HUES48 (cell line): ENCODE data around the gene SH3RF1.

Source experiments
- H3K27ac ChIP-seq: one replicate; pipeline ENCODE4 v1.7.0; 2013; ENCODE audit warnings: low read depth, low read length, inconsistent platforms
- H3K27me3 ChIP-seq: 2 replicates; pipeline ENCODE4 v1.6.1; 2013; ENCODE audit warnings: mild to moderate bottlenecking, low read length; ENCODE audit not compliant: control insufficient read depth, insufficient read depth
- H3K36me3 ChIP-seq: 2 replicates; pipeline ENCODE4 v1.6.1; 2013; ENCODE audit warnings: low read length; ENCODE audit not compliant: control insufficient read depth, insufficient read depth
- H3K4me1 ChIP-seq: 2 replicates; pipeline ENCODE4 v1.6.1; 2013; ENCODE audit warnings: mild to moderate bottlenecking, low read length; ENCODE audit not compliant: control insufficient read depth, insufficient read depth
- H3K4me3 ChIP-seq: 2 replicates; pipeline ENCODE4 v1.5.1; 2013; ENCODE audit warnings: mild to moderate bottlenecking, low read depth, low read length
- H3K9ac ChIP-seq: 2 replicates; pipeline ENCODE4 v1.6.1; 2013; ENCODE audit warnings: mild to moderate bottlenecking, low read depth, low read length, moderate library complexity
- H3K9me3 ChIP-seq: 2 replicates; pipeline ENCODE4 v1.6.1; 2013; ENCODE audit warnings: low read length; ENCODE audit not compliant: control insufficient read depth, insufficient read depth

The SH3RF1 gene

GRCh38 chr4:169258141-169258540 is 12.6 kb downstream of the SH3RF1 start:
- Histone ChIP-seq H3K9me3 (no peaks in the 10 kb centered on the region), H3K4me1 (peaks cover 48% of the 10 kb centered on the region), H3K27me3 (no peaks in the 10 kb centered on the region), H3K4me3 (no peak overlapping the region), H3K27ac (no peak overlapping the region), H3K9ac (no peak overlapping the region), H3K36me3 (no peaks in the 10 kb centered on the region)

DNA sequence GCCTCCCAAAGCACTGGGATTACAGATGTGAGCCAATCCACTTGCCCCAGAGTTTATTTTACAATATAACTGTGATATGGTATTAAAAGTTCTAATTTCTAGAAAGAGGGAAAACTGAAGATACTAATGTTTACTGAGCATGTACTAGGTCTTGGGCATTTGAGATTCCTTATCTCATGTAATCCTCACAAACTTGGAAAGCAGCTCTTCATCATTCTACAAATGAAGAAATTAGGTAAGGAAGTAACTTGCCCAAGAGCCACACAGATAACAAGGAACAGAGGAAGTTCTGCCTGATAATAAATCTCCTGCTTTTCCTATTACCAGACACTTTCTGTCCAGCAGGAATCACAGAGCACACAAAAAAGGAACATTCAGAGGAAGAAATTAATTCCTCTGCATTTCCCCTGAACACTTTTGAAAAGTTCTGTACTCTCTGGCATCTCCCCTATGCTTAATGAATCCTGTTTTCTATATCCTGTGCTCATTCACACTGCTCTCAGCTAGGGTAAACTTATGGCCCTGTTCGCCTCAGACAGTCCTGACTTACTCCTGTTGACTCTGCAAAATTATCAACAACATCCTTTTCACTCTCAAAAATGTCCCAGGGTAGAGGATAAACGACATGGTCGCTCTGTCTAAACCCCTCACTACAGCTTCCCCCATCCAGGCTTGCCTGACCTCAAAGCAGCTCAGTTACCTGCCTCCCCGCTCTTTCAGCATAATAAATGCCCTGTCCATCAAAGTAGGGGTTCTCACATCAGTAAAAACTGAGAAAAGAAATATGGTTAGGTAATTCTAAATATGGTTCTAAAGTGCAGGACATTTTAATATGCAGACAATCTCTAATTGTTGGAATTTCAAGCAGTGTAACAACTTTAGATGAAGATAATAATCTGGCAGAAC is 13.6 kb downstream of the SH3RF1 start:
- peaks cover 59% of the 10 kb centered on the region for H3K4me1 ChIP-seq
- H3K36me3 ChIP-seq: no peaks in the 10 kb centered on the region
- no peaks in the 10 kb centered on the region for H3K27me3 ChIP-seq
- H3K27ac ChIP-seq: no peak overlapping the region
- no peak overlapping the region for H3K4me3 ChIP-seq
- H3K9me3 ChIP-seq: no peaks in the 10 kb centered on the region
- H3K9ac ChIP-seq: no peak overlapping the region

DNA sequence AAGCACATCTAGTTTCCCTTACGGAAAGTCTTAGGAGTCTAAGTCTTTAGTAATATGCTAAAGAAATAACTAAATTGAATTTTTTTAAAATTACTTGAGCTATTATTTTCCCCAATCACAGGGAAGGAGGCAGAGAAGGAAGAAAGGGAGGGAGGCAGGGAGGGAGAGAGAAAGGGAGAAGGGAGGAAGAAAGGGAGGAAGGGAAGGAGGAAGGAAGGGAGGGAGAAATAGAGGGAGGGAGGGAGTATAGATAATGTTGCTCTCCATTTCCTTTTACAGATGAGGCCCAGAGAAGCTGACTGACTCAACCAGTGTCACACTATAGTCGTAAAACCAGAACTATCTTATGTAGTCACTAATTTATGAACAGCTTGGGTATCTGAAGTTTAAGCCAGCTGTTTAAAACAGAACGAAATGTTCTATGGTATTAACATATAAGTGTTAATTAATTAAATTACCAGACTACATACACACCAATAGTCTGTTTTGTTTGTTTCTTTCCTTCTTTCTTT is 14.6 kb downstream of the SH3RF1 start:
- Histone ChIP-seq H3K9me3 (no peaks in the 10 kb centered on the region), H3K9ac (no peak overlapping the region), H3K4me1 (peaks cover 63% of the 10 kb centered on the region), H3K27ac (no peak overlapping the region), H3K36me3 (no peaks in the 10 kb centered on the region), H3K4me3 (no peak overlapping the region), H3K27me3 (no peaks in the 10 kb centered on the region)

DNA sequence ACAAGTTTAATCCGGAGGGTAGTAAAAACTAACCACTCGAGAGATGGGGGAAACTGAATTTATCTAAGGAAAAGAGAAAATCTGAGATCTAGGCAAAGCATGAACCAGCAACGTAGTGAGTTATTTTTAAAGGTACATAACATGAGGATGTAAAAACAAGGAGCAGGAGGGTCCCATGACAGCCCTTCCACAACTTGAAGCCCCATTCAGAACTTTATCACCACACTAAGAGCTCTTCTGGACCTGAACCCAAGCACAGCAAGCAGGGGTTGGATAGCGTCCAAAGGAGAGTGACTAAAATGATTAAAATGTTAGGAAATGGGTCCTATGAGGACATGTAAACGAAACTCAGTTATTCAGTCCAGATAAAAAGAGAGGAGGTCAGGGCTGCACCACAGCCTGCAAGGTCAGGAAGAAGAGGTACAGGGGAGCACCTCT is 16.2 kb downstream of the SH3RF1 start:
- Histone ChIP-seq H3K9ac (no peak overlapping the region), H3K4me3 (no peak overlapping the region), H3K9me3 (no peaks in the 10 kb centered on the region), H3K27ac (no peak overlapping the region), H3K27me3 (no peaks in the 10 kb centered on the region), H3K36me3 (no peaks in the 10 kb centered on the region), H3K4me1 (peaks cover 64% of the 10 kb centered on the region)

GRCh38 chr4:169253904-169254303 is 16.9 kb downstream of the SH3RF1 start:
- H3K27ac ChIP-seq: no peak overlapping the region
- H3K9me3 ChIP-seq: no peaks in the 10 kb centered on the region
- H3K27me3 ChIP-seq: no peaks in the 10 kb centered on the region
- no peak overlapping the region for H3K4me3 ChIP-seq
- peaks cover 62% of the 10 kb centered on the region for H3K4me1 ChIP-seq
- no peak overlapping the region for H3K9ac ChIP-seq
- H3K36me3 ChIP-seq: no peaks in the 10 kb centered on the region

DNA sequence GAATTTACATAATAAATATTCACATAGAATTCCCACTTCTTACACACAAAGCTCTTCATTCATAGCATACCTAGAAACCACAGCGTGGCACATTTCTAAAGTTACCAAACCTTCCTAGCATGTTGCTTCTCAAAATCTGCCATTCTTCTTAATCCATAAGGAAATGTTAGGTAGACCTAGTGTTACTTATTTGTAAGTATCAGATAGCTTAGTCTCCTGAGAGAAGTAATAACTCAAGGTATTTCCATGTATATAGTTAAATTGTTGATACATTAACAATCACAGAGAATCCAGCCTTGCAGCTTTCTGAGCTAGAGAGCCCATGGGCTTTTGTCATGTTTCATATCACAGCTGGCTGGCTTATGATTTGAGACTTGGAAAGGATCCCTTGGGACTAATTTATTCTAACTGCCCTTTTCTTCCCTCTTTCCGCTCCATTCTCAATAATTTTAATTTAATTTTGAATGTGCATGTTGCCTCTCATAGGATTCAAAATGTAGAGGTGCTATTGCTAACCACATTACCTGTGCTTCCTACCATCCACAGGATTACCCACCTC is 17.6 kb downstream of the SH3RF1 start:
- Histone ChIP-seq H3K4me3 (no peak overlapping the region; the same call in 1 of the 2 replicates), H3K27ac (no peak overlapping the region), H3K9me3 (no peaks in the 10 kb centered on the region), H3K4me1 (peaks cover 62% of the 10 kb centered on the region), H3K27me3 (no peaks in the 10 kb centered on the region), H3K36me3 (no peaks in the 10 kb centered on the region), H3K9ac (no peak overlapping the region)

DNA sequence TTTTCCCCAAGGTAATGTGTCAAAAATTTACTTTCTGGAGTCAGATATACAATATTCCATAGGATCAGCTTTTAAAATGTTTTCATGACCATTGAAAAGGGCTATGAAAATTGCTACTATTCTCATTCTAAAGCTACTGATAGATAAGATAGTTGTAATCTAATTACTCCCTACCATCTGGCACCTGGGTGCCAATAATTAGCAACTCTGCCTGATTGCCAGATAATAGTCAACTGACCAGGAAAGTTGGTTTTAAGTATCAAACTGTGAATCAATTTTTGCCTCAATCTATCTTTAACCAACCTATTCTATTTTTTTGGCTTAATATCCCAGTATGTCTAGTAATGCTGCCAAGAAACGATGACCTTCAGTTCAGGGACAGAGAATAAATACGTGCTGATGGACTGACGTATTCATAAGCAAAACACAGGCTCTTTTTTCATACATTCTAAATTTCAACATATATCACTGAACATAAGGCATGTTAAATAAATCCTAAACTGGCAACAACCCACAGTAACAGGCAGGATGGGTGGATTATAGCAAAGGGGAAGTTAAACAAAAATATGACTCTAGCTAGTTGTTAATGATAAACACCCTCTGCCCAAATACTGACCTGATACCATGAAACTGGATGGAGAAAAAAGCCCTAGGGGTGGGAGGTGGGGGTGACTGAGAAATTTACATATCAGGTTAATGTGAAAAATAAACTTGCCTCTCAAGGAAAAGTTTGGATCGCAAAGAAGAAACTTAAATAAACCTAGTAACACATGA is 18.2 kb downstream of the SH3RF1 start:
- 0 out of 2 replicates have a peak overlapping the region, but pooled peaks have one; percentile 55 for H3K9ac ChIP-seq
- H3K9me3 ChIP-seq: no peaks in the 10 kb centered on the region
- peaks cover 58% of the 10 kb centered on the region for H3K4me1 ChIP-seq
- no peak overlapping the region; the same call in 1 of the 2 replicates for H3K4me3 ChIP-seq
- H3K27me3 ChIP-seq: no peaks in the 10 kb centered on the region
- H3K36me3 ChIP-seq: no peaks in the 10 kb centered on the region
- peak overlapping the region; percentile 86 for H3K27ac ChIP-seq

GRCh38 chr4:169251291-169252235 is 19.2 kb downstream of the SH3RF1 start:
- Histone ChIP-seq H3K36me3 (no peaks in the 10 kb centered on the region), H3K27me3 (no peaks in the 10 kb centered on the region), H3K4me3 (peak overlapping the region; percentile 37; the same call in 1 of the 2 replicates), H3K4me1 (peaks cover 52% of the 10 kb centered on the region), H3K9ac (peak overlapping the region; percentile 55; the same call in 1 of the 2 replicates), H3K27ac (peak overlapping the region; percentile 86), H3K9me3 (no peaks in the 10 kb centered on the region)

DNA sequence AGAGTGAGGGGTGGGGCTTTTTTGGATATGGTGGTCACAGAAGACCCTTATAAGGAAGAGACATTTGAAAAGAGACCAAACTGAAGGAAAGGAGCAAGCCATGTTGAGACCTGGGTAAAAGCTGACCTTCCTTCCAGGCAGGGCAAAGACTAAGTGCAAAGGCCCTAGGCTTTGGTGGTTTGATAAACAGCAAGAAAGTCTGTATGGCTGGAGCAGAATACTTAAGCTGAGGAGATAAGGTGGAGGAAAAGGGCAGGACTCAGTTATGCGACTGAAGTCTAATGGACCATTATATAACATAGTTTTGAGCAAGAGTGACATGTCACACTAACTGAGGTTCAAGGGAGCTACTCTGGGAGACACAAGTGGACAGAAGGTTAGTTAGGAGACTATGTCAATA is 20.0 kb downstream of the SH3RF1 start:
- H3K9ac ChIP-seq: no peak overlapping the region
- H3K27ac ChIP-seq: peak overlapping the region; percentile 86
- no peaks in the 10 kb centered on the region for H3K9me3 ChIP-seq
- peaks cover 52% of the 10 kb centered on the region for H3K4me1 ChIP-seq
- H3K4me3 ChIP-seq: no peak overlapping the region
- H3K27me3 ChIP-seq: no peaks in the 10 kb centered on the region
- H3K36me3 ChIP-seq: no peaks in the 10 kb centered on the region

DNA sequence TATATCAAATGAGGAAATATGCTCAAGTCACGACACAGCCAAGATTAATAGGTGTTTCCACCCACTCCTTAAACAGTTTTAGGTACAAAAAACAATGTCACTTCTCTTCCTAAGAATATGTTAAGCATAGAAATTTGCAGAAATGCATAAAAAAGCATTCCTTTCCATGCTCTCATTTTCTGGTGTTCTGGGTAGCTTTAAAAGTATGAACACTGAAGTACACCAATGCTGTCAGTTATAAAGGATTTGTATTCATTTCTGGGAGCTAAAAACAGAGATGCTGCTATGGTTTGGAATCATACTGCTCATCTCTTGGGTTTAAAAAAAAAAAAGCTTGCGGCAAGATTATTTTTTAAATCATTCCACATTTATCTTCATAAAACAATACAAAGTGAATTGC is 20.8 kb downstream of the SH3RF1 start:
- Histone ChIP-seq H3K9me3 (no peaks in the 10 kb centered on the region), H3K4me1 (peaks cover 52% of the 10 kb centered on the region), H3K9ac (no peak overlapping the region), H3K4me3 (no peak overlapping the region), H3K27ac (no peak overlapping the region), H3K36me3 (no peaks in the 10 kb centered on the region), H3K27me3 (no peaks in the 10 kb centered on the region)
